Measurements from ENCODE around the gene FAM98A. TPM values are rescaled to one million over a fixed set of nuclear protein-coding genes. Genes with fewer than 3 reads are reported as not detected.

FAM98A gene
- total RNA-seq, 1 donor from 2014 or later = 40.5 TPM

DNA sequence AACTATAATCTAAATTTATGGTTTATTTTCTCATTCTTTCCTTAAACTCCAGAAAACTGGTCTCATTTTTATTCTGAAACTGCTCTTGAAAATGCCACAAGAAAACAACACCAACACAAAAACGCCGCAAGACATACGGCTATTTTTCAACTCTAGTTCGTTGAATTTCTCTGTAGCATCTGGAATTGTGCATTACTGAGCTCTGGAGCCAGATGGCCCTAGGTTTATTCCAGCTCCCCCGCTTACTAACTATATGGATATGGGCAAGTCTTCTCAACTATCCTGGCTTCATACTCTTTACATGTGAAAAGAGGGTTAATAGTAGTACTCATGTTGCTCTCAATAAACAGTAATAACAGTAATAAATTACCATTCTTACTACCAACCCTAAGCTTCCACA, 19.9 kb downstream of the FAM98A start:
- H3K9me3 Mint-ChIP-seq = no peaks in the 10 kb centered on the region
- H3K27ac Mint-ChIP-seq = no peak overlapping the region
- no peak for DNase-seq
- intact Hi-C loops (cut with micrococcal nuclease) = no loop called here
- no peak overlapping the region for H3K4me3 Mint-ChIP-seq
- CTCF ChIA-PET = interaction anchor here (0.6 to 1.5 kb wide), 2 partner anchors 12 to 103 kb away, joined by 3 to 5 read pairs; partner anchors contain the start of gene RASGRP3
- peaks cover 9% of the 10 kb centered on the region for H3K36me3 Mint-ChIP-seq (ENCODE audit: low read depth)
- TF ChIP-seq, protein P1, sequence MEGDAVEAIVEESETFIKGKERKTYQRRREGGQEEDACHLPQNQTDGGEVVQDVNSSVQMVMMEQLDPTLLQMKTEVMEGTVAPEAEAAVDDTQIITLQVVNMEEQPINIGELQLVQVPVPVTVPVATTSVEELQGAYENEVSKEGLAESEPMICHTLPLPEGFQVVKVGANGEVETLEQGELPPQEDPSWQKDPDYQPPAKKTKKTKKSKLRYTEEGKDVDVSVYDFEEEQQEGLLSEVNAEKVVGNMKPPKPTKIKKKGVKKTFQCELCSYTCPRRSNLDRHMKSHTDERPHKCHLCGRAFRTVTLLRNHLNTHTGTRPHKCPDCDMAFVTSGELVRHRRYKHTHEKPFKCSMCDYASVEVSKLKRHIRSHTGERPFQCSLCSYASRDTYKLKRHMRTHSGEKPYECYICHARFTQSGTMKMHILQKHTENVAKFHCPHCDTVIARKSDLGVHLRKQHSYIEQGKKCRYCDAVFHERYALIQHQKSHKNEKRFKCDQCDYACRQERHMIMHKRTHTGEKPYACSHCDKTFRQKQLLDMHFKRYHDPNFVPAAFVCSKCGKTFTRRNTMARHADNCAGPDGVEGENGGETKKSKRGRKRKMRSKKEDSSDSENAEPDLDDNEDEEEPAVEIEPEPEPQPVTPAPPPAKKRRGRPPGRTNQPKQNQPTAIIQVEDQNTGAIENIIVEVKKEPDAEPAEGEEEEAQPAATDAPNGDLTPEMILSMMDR (IDR thresholded peaks at IDR 0.05) = no peak
- peaks cover 26% of the 10 kb centered on the region for H3K4me1 Mint-ChIP-seq
- no peaks in the 10 kb centered on the region for H3K27me3 Mint-ChIP-seq
- POLR2A ChIA-PET = no interaction called here
- no peak for ATAC-seq (ENCODE audit: low read depth)

GRCh38 chr2:33577668-33578067, 21.4 kb downstream of the FAM98A start:
- POLR2A ChIA-PET = no interaction called here
- Mint-ChIP-seq H3K9me3 (no peaks in the 10 kb centered on the region), H3K27me3 (no peaks in the 10 kb centered on the region), H3K4me1 (peaks cover 19% of the 10 kb centered on the region), H3K36me3 (ENCODE audit: low read depth) (no peaks in the 10 kb centered on the region), H3K27ac (no peak overlapping the region), H3K4me3 (no peak overlapping the region)
- ATAC-seq (ENCODE audit: low read depth) (no peak), DNase-seq (no peak)
- CTCF ChIA-PET = interaction anchor here (2.9 kb wide), 1 partner anchor 102 kb away, joined by 6 read pairs; the partner anchor contains the start of gene RASGRP3
- intact Hi-C loops (cut with micrococcal nuclease) = no loop called here
- TF ChIP-seq, protein P1 (IDR thresholded peaks at IDR 0.05) = no peak

GRCh38 chr2:33577084-33577483, 22.0 kb downstream of the FAM98A start:
- Mint-ChIP-seq H3K36me3 (ENCODE audit: low read depth) (no peaks in the 10 kb centered on the region), H3K4me1 (peaks cover 13% of the 10 kb centered on the region), H3K4me3 (no peak overlapping the region), H3K27ac (no peak overlapping the region), H3K27me3 (no peaks in the 10 kb centered on the region), H3K9me3 (no peaks in the 10 kb centered on the region)
- POLR2A ChIA-PET = interaction anchor here (0.6 kb wide), 1 partner anchor 24 kb away, joined by 3 read pairs; no protein-coding TSS in a partner anchor
- no peak for DNase-seq
- no peak for ATAC-seq (ENCODE audit: low read depth)
- TF ChIP-seq, protein P1 (IDR thresholded peaks at IDR 0.05) = no peak
- CTCF ChIA-PET = interaction anchor here (2.9 kb wide), 1 partner anchor 101 kb away, joined by 6 read pairs; the partner anchor contains the start of gene RASGRP3
- intact Hi-C loops (cut with micrococcal nuclease) = no loop called here

DNA sequence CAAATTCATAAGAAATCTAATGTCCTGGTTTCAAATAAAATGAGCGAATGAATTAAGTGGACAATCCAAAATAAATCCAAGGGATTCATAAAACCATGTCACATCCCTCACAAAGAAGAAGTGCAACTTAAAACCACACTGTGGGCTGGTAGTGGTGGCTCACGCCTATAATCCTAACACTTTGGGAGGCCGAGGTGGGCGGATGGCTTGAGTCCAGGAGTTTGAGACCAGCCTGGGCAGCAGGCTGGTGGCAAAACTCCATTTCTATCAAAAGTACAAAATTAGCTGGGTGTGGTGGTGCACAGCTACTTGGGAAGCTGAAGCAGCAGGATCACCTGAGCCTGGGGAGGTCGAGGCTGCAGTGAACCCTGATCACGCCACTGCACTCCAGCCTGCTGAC, 25.4 kb downstream of the FAM98A start:
- no peak overlapping the region for H3K4me3 Mint-ChIP-seq
- ChIA-PET POLR2A (no interaction called here), CTCF (interaction anchor here (1.2 kb wide), 1 partner anchor 98 kb away, joined by 3 read pairs; no protein-coding TSS in a partner anchor)
- peaks cover 2% of the 10 kb centered on the region for H3K4me1 Mint-ChIP-seq
- ATAC-seq (ENCODE audit: low read depth) (no peak), DNase-seq (no peak)
- H3K9me3 Mint-ChIP-seq = no peaks in the 10 kb centered on the region
- TF ChIP-seq, protein P1 (IDR thresholded peaks at IDR 0.05) = no peak
- peaks cover 4% of the 10 kb centered on the region for H3K36me3 Mint-ChIP-seq (ENCODE audit: low read depth)
- no peak overlapping the region for H3K27ac Mint-ChIP-seq
- intact Hi-C loops (cut with micrococcal nuclease) = no loop called here
- H3K27me3 Mint-ChIP-seq = no peaks in the 10 kb centered on the region

- Mint-ChIP-seq H3K4me3 (no peak overlapping the region), H3K27ac (no peak overlapping the region), H3K9me3 (no peaks in the 10 kb centered on the region), H3K4me1 (no peaks in the 10 kb centered on the region), H3K27me3 (no peaks in the 10 kb centered on the region), H3K36me3 (ENCODE audit: low read depth) (peaks cover 19% of the 10 kb centered on the region)
- ChIA-PET CTCF (interaction anchor here (1.5 kb wide), 1 partner anchor 95 kb away, joined by 4 read pairs; no protein-coding TSS in a partner anchor), POLR2A (no interaction called here)
- DNase-seq (no peak), ATAC-seq (ENCODE audit: low read depth) (no peak)
- TF ChIP-seq, protein P1 (IDR thresholded peaks at IDR 0.05) = no peak
- intact Hi-C loops (cut with micrococcal nuclease) = no loop called here
Measured at GRCh38 chr2:33570681-33571080, 28.4 kb downstream of the FAM98A start.
